ENCODE data around the gene MYCBPAP.

Gene MYCBPAP

DNA sequence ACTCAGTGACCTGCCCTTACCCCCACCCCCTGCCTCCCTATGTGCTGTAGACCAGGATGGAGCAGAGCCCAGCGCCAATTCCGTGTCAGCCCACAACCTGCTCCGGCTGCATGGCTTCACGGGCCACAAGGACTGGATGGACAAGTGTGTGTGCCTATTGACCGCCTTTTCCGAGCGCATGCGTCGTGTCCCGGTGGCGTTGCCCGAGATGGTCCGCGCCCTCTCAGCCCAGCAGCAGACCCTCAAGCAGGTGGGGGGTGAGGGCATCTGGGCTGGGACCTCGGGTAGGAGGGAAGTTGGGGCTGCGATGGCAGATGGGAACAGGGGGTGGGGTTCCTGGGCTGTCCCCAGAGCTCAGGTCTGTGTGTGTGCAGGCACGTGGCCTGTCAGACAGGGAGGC lies 46.0 kb downstream of the MYCBPAP start:
- no peak for DNase-seq

DNA sequence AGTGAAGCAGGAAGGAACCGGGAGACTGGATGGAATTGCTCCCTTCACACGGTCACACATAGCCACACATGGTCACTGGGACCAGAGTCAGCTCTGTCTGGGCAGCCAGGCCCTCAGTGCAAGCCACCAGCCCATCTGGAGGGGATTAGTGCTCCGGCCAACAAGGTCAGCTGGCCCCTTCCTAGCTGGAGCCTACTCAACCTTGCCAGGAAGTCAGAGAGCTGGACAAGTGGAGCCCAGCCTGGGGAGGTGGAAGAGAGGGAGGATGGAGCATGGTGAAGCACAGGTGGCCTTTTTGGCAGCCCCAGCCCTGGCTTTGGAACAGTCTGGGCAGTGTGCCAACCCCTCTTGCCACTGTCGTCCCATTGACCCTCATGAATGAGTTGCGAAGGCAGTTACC lies 48.6 kb downstream of the MYCBPAP start:
- DNase-seq = no peak

DNA sequence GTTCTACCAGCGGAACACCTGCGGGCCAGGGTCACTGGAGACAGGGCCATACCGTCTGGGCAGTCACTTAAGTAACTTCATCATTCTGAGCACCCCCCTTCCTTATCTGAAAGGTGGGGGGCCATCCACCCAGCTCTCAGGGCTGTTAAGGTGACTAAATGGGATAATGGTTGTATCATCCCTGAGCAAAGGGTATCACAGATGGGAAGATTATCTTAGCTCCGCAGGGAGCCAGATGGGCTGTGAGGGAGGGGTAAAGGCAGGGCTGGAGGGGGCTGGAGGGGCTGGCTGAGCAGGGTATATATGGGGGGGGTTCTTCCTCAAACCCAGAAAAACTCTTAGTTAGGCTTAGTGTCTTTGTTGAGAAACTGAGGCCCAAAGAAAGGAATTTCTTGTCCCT lies 49.4 kb downstream of the MYCBPAP start:
- no peak for DNase-seq

DNA sequence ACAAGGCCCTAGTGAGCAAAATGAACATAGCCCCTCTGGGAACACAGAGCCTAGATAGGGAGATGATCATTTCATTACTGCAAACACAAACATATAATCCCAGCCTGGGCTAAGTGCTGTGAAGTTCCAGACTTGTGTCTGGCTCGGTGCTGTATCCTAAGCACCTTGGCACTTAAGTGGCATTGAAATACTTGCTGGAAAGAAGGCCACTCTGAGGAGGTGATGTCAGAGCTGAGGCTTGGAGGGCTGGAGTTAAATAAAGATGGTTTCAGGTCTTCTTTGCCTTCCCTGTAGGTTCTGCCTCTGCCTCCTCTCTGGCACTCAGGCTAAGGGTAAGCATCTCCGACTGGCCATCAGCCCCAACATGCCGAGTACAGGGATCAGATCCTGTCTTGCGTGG lies 49.9 kb downstream of the MYCBPAP start:
- no peak for DNase-seq

- no peak for DNase-seq
Observed at GRCh38 chr17:50558581-50558940, 50.3 kb downstream of the MYCBPAP start.

- DNase-seq = no peak
Observed at GRCh38 chr17:50558941-50559614, 50.8 kb downstream of the MYCBPAP start.

- no peak for DNase-seq
Observed at GRCh38 chr17:50559674-50560184, 51.5 kb downstream of the MYCBPAP start.

DNA sequence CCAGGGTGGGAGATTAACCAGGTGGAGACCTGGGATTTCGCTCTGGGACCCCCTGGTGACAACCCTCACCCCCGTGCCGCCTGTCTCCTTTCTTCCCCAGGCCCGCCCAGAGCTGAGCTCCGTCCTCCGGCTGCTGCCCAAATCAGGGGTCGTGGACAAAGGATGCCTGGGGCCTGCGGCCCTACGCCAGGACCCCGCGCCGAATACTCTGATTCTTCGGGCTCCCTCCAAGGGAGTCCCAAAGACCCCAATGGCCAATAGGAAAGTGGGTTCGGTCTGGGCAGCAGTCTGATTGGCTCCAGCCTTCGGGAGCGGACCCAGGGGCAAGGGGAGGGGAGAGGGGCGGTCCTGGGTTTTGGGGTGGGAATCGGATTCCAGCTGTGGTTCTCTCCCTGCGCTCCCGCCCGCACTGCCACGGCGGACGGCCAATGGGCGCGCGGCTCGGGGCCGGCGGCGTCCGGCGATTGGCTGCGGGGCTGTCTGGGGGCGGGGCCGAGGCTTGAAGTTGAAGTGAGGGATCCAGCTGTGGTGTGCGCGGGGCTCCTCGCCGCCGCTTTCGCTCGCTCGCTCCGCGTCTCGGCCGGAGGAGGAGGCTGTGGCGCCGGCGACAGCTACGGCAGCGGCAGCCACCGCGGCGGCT lies 52.1 kb downstream of the MYCBPAP start, which contains the start of gene CACNA1G:
TSS of gene CACNA1G (plus strand) at position 531 of the 640 bp plus-strand sequence. CDS start 745 bp downstream, outside the sequence.
- no peak for DNase-seq

DNA sequence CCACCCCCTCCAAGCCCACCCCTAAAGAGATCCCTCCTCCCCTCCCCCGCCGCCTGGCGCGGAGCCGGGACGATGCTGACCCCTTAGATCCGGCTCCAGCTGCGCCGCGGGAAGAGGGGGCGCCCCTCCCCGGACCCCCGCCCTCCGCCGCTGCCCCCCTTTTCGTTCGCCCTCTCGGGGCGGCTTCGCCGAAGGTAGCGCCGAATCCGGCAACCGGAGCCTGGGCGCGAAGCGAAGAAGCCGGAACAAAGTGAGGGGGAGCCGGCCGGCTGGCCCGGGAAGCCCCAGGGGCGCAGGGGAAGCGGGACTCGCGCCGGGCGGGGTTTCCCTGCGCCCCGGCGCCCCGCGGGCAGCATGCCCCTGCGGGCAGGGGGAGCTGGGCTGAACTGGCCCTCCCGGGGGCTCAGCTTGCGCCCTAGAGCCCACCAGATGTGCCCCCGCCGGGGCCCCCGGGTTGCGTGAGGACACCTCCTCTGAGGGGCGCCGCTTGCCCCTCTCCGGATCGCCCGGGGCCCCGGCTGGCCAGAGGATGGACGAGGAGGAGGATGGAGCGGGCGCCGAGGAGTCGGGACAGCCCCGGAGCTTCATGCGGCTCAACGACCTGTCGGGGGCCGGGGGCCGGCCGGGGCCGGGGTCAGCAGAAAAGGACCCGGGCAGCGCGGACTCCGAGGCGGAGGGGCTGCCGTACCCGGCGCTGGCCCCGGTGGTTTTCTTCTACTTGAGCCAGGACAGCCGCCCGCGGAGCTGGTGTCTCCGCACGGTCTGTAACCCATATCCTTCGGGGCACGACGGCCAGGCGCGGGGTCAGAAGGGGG lies 52.9 kb downstream of the MYCBPAP start:
- DNase-seq = no peak

- DNase-seq = no peak
Observed at GRCh38 chr17:50561746-50562141, 53.5 kb downstream of the MYCBPAP start.

- no peak for DNase-seq
Observed at GRCh38 chr17:50562242-50563091, 54.2 kb downstream of the MYCBPAP start.

DNA sequence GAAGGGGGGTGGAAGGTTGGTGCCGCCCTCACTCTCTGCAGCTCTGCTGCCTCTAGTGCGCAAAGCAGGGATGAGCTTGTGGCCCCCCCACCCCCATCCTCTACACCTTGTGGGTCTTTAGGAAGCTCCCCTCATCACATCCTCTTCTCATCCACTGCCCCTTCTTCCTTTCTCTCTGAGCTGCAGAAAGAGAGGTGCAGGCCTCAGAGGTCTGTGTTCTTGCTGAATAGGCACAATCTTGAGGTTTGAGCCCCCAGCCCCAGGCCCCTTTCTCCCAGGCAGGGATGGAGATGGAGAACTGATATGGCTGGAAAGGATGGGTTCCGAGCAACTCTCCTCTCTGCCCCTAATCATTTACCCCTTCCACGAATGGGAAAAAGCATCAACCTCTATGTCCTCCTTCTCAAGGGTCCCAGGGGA lies 54.9 kb downstream of the MYCBPAP start:
- no peak for DNase-seq

- DNase-seq = no peak
Observed at GRCh38 chr17:50564916-50565315, 56.7 kb downstream of the MYCBPAP start.

- no peak for DNase-seq
Observed at GRCh38 chr17:50565402-50566350, 57.4 kb downstream of the MYCBPAP start.

- no peak for DNase-seq
Observed at GRCh38 chr17:50566886-50567285, 58.6 kb downstream of the MYCBPAP start.

- no peak for DNase-seq
Observed at GRCh38 chr17:50568659-50569058, 60.4 kb downstream of the MYCBPAP start.

GRCh38 chr17:50569592-50569991 lies 61.4 kb downstream of the MYCBPAP start:
- DNase-seq = no peak

DNA sequence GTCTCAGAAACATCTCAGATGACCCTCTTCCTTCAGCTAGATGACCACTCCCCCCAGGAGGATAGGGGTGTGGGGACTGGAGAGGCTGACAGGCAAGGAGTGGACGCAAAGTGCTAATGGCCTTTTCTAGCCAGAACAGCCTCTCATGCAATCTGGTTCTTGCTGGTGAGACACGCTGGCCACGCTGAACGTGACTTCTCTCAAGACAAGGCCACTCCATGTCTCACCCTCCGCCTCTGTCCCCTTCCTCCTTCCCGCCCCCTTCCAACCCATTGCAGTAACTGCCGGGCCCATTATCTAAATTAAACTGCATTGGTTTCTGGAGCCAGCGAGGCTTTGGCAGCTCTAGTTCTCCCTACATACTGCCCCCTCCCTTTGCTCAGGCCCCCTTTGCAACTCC lies 61.8 kb downstream of the MYCBPAP start:
- no peak for DNase-seq

- no peak for DNase-seq
Observed at GRCh38 chr17:50570528-50570927, 62.3 kb downstream of the MYCBPAP start.

DNA sequence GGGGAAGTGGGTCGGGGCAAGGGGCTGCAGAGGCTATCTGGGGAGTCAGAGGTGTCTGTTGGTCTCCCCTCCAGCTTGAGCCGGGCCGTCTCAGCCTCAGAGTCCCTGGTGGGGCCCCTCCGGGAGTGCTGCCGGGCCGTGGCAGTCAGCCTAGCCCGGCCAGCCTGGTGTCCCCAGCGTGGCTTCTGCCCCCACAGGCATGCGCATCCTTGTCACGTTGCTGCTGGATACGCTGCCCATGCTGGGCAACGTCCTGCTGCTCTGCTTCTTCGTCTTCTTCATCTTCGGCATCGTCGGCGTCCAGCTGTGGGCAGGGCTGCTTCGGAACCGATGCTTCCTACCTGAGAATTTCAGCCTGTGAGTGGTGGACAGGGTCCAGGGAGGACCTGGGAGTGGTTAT lies 63.4 kb downstream of the MYCBPAP start:
- no peak for DNase-seq

- no peak for DNase-seq
Observed at GRCh38 chr17:50572541-50572940, 64.3 kb downstream of the MYCBPAP start.

Data from SIG-M5 (cell line).